ENCODE results near the gene TYMS. TPM values are rescaled to one million over a fixed set of nuclear protein-coding genes. Genes with fewer than 3 reads are reported as not detected.

Gene TYMS
- total and polyA plus RNA-seq, 10 of the 15 experiments (the other 5 are each of a cell fraction or from before 2014, with no cell fraction given), result 34.8 to 524 (median 219) TPM

DNA sequence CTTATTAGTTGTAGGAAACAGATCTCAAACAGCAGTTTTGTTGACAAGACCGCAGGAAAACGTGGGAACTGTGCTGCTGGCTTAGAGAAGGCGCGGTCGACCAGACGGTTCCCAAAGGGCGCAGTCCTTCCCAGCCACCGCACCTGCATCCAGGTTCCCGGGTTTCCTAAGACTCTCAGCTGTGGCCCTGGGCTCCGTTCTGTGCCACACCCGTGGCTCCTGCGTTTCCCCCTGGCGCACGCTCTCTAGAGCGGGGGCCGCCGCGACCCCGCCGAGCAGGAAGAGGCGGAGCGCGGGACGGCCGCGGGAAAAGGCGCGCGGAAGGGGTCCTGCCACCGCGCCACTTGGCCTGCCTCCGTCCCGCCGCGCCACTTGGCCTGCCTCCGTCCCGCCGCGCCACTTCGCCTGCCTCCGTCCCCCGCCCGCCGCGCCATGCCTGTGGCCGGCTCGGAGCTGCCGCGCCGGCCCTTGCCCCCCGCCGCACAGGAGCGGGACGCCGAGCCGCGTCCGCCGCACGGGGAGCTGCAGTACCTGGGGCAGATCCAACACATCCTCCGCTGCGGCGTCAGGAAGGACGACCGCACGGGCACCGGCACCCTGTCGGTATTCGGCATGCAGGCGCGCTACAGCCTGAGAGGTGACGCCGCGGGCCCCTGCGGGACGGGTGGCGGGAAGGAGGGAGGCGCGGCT lies at the start of gene TYMS (continued):
- TF ChIP-seq, protein P1, sequence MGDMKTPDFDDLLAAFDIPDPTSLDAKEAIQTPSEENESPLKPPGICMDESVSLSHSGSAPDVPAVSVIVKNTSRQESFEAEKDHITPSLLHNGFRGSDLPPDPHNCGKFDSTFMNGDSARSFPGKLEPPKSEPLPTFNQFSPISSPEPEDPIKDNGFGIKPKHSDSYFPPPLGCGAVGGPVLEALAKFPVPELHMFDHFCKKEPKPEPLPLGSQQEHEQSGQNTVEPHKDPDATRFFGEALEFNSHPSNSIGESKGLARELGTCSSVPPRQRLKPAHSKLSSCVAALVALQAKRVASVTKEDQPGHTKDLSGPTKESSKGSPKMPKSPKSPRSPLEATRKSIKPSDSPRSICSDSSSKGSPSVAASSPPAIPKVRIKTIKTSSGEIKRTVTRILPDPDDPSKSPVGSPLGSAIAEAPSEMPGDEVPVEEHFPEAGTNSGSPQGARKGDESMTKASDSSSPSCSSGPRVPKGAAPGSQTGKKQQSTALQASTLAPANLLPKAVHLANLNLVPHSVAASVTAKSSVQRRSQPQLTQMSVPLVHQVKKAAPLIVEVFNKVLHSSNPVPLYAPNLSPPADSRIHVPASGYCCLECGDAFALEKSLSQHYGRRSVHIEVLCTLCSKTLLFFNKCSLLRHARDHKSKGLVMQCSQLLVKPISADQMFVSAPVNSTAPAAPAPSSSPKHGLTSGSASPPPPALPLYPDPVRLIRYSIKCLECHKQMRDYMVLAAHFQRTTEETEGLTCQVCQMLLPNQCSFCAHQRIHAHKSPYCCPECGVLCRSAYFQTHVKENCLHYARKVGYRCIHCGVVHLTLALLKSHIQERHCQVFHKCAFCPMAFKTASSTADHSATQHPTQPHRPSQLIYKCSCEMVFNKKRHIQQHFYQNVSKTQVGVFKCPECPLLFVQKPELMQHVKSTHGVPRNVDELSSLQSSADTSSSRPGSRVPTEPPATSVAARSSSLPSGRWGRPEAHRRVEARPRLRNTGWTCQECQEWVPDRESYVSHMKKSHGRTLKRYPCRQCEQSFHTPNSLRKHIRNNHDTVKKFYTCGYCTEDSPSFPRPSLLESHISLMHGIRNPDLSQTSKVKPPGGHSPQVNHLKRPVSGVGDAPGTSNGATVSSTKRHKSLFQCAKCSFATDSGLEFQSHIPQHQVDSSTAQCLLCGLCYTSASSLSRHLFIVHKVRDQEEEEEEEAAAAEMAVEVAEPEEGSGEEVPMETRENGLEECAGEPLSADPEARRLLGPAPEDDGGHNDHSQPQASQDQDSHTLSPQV (IDR thresholded peaks at IDR 0.05), result no peak
- TF ChIP-seq NRF1 (conservative IDR thresholded peaks at IDR 0.05; ENCODE audit: low read depth, low read length), result 0 out of 2 replicates have a peak, but pooled peaks have one; percentile 11
- TF ChIP-seq NFYA (IDR thresholded peaks at IDR 0.05; ENCODE audit: borderline replicate concordance, low read depth, low read length), result no peak
- TF ChIP-seq HDGF (IDR thresholded peaks at IDR 0.05), result no peak
- TF ChIP-seq, protein P2, sequence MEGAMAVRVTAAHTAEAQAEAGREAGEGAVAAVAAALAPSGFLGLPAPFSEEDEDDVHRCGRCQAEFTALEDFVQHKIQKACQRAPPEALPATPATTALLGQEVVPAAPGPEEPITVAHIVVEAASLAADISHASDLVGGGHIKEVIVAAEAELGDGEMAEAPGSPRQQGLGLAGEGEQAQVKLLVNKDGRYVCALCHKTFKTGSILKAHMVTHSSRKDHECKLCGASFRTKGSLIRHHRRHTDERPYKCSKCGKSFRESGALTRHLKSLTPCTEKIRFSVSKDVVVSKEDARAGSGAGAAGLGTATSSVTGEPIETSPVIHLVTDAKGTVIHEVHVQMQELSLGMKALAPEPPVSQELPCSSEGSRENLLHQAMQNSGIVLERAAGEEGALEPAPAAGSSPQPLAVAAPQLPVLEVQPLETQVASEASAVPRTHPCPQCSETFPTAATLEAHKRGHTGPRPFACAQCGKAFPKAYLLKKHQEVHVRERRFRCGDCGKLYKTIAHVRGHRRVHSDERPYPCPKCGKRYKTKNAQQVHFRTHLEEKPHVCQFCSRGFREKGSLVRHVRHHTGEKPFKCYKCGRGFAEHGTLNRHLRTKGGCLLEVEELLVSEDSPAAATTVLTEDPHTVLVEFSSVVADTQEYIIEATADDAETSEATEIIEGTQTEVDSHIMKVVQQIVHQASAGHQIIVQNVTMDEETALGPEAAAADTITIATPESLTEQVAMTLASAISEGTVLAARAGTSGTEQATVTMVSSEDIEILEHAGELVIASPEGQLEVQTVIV (IDR thresholded peaks at IDR 0.05; ENCODE audit: borderline replicate concordance, partially characterized antibody), result no peak
- peak; percentile 57; the same call in 1 of the 2 replicates for TF ChIP-seq NR2F1 (conservative IDR thresholded peaks at IDR 0.05)
- TF ChIP-seq SMC3 (IDR thresholded peaks at IDR 0.05; ENCODE audit: borderline replicate concordance, low read length), result no peak
- no peak; the same call in 1 of the 2 replicates for TF ChIP-seq DPF2 (IDR thresholded peaks at IDR 0.05)
- TF ChIP-seq, protein P3, sequence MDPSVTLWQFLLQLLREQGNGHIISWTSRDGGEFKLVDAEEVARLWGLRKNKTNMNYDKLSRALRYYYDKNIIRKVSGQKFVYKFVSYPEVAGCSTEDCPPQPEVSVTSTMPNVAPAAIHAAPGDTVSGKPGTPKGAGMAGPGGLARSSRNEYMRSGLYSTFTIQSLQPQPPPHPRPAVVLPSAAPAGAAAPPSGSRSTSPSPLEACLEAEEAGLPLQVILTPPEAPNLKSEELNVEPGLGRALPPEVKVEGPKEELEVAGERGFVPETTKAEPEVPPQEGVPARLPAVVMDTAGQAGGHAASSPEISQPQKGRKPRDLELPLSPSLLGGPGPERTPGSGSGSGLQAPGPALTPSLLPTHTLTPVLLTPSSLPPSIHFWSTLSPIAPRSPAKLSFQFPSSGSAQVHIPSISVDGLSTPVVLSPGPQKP (IDR thresholded peaks at IDR 0.05; ENCODE audit: low read depth, low read length), result no peak
- no peak for TF ChIP-seq ZBED1 (IDR thresholded peaks at IDR 0.05; ENCODE audit: borderline replicate concordance)
- TF ChIP-seq FOXK2 (IDR thresholded peaks at IDR 0.05), result no peak
- TF ChIP-seq CBX3 (IDR thresholded peaks at IDR 0.05; ENCODE audit: borderline replicate concordance, low read depth), result no peak
- TF ChIP-seq, protein P4, sequence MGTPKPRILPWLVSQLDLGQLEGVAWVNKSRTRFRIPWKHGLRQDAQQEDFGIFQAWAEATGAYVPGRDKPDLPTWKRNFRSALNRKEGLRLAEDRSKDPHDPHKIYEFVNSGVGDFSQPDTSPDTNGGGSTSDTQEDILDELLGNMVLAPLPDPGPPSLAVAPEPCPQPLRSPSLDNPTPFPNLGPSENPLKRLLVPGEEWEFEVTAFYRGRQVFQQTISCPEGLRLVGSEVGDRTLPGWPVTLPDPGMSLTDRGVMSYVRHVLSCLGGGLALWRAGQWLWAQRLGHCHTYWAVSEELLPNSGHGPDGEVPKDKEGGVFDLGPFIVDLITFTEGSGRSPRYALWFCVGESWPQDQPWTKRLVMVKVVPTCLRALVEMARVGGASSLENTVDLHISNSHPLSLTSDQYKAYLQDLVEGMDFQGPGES (IDR thresholded peaks at IDR 0.05), result no peak
- TF ChIP-seq MXI1 (IDR thresholded peaks at IDR 0.05; ENCODE audit: low read depth, low read length), result no peak; the same call in 1 of the 2 replicates
- no peak for TF ChIP-seq ZNF274 (IDR thresholded peaks at IDR 0.05; ENCODE audit: insufficient read depth, insufficient read length)
- TF ChIP-seq ZNF622 (IDR thresholded peaks at IDR 0.05), result no peak
- no peak for TF ChIP-seq CREB1 (IDR thresholded peaks at IDR 0.05; ENCODE audit: low read depth)
- TF ChIP-seq CBFB (IDR thresholded peaks at IDR 0.05; ENCODE audit: low read depth), result no peak

Measured in GM12878 (cell line).